H9 (cell line): ENCODE measurements around the gene GDAP1L1. TPM values are rescaled to one million over a fixed set of nuclear protein-coding genes. Genes with fewer than 3 reads are reported as not detected.

Experiments used
- DNase-seq: peaks from one replicate; pipeline ENCODE4 v3.0.0-alpha.2; 2017
- H2AFZ ChIP-seq: one replicate; pipeline ENCODE4 v1.6.1; 2013; ENCODE audit warnings: mild to moderate bottlenecking, low read length, control low read depth, moderate library complexity
- H2AK5ac ChIP-seq: 2 replicates; pipeline ENCODE4 v1.6.1; 2013; ENCODE audit warnings: low read length, control low read depth, mixed read lengths; ENCODE audit not compliant: insufficient read length
- H2BK120ac ChIP-seq: one replicate; pipeline ENCODE4 v1.6.1; 2013; ENCODE audit warnings: low read depth, mild to moderate bottlenecking, low read length, control low read depth, inconsistent platforms; ENCODE audit not compliant: poor library complexity, severe bottlenecking
- H2BK12ac ChIP-seq: 2 replicates; pipeline ENCODE4 v1.6.1; 2013; ENCODE audit warnings: low read length, control low read depth, mixed read lengths, low read depth; ENCODE audit not compliant: insufficient read length
- H2BK15ac ChIP-seq: 2 replicates; pipeline ENCODE4 v1.6.1; 2013; ENCODE audit warnings: low read depth, low read length, control low read depth
- H2BK20ac ChIP-seq: one replicate; pipeline ENCODE4 v1.6.1; 2013; ENCODE audit warnings: low read depth, mild to moderate bottlenecking, low read length, control low read depth, inconsistent platforms; ENCODE audit not compliant: poor library complexity, severe bottlenecking
- H2BK5ac ChIP-seq: 2 replicates; pipeline ENCODE4 v1.6.1; 2013; ENCODE audit warnings: low read length, control low read depth, mixed read lengths; ENCODE audit not compliant: insufficient read length
- H3K14ac ChIP-seq: 2 replicates; pipeline ENCODE4 v1.6.1; 2013; ENCODE audit warnings: low read length, control low read depth; ENCODE audit not compliant: insufficient read depth
- H3K18ac ChIP-seq: 2 replicates; pipeline ENCODE4 v1.6.1; 2013; ENCODE audit warnings: low read depth, mild to moderate bottlenecking, mixed read lengths, low read length, control low read depth; ENCODE audit not compliant: insufficient read length
- H3K23ac ChIP-seq: 2 replicates; pipeline ENCODE4 v1.6.1; 2013; ENCODE audit warnings: low read length, control low read depth, mixed read lengths, low read depth; ENCODE audit not compliant: insufficient read length
- H3K23me2 ChIP-seq: 2 replicates; pipeline ENCODE4 v1.6.1; 2013; ENCODE audit warnings: low read depth, mild to moderate bottlenecking, mixed read lengths, low read length, control low read depth; ENCODE audit not compliant: insufficient read length, poor library complexity, severe bottlenecking
- H3K27ac ChIP-seq: 2 replicates; pipeline ENCODE4 v1.5.1; 2013; ENCODE audit warnings: low read length, control low read depth, mixed read lengths, low read depth; ENCODE audit not compliant: insufficient read length
- H3K27me3 ChIP-seq: 2 replicates; pipeline ENCODE4 v1.6.1; 2013; ENCODE audit warnings: low read length, control low read depth, inconsistent platforms; ENCODE audit not compliant: insufficient read depth
- H3K4ac ChIP-seq: 2 replicates; pipeline ENCODE4 v1.6.1; 2013; ENCODE audit warnings: low read depth, mild to moderate bottlenecking, control low read depth, inconsistent platforms, low read length, moderate library complexity
- H3K4me1 ChIP-seq: 2 replicates; pipeline ENCODE4 v1.6.1; 2013; ENCODE audit warnings: low read length, control low read depth, inconsistent platforms; ENCODE audit not compliant: insufficient read depth
- H3K4me2 ChIP-seq: 2 replicates; pipeline ENCODE4 v1.6.1; 2013; ENCODE audit warnings: low read length, control low read depth, mixed read lengths; ENCODE audit not compliant: insufficient read length, insufficient read depth
- H3K56ac ChIP-seq: 2 replicates; pipeline ENCODE4 v1.6.1; 2013; ENCODE audit warnings: low read depth, mild to moderate bottlenecking, mixed read lengths, low read length, control low read depth; ENCODE audit not compliant: insufficient read length
- H3K79me1 ChIP-seq: 2 replicates; pipeline ENCODE4 v1.6.1; 2013; ENCODE audit warnings: low read depth, mild to moderate bottlenecking, moderate library complexity, low read length, control low read depth, inconsistent platforms; ENCODE audit not compliant: insufficient read depth, poor library complexity, severe bottlenecking
- H3K79me2 ChIP-seq: 2 replicates; pipeline ENCODE4 v1.6.1; 2013; ENCODE audit warnings: low read length, control low read depth, inconsistent platforms; ENCODE audit not compliant: insufficient read depth
- H3K9ac ChIP-seq: 2 replicates; pipeline ENCODE4 v1.6.1; 2013; ENCODE audit warnings: low read length, control low read depth, mixed read lengths; ENCODE audit not compliant: insufficient read length; ENCODE audit errors: extremely low read depth
- H3K9me3 ChIP-seq: one replicate; pipeline ENCODE4 v1.6.1; 2013; ENCODE audit warnings: low read depth, low read length, inconsistent platforms; ENCODE audit not compliant: control insufficient read depth
- H3T11ph ChIP-seq: one replicate; pipeline ENCODE4 v1.6.1; 2013; ENCODE audit warnings: mild to moderate bottlenecking, low read length, control low read depth, inconsistent platforms
- H4K20me1 ChIP-seq: one replicate; pipeline ENCODE4 v1.6.1; 2013; ENCODE audit not compliant: control insufficient read depth, insufficient read length, insufficient read depth
- H4K5ac ChIP-seq: 2 replicates; pipeline ENCODE4 v1.6.1; 2013; ENCODE audit warnings: low read depth, mild to moderate bottlenecking, mixed read lengths, low read length, control low read depth; ENCODE audit not compliant: insufficient read length
- H4K8ac ChIP-seq: replicated peaks from 2 replicates; pipeline ENCODE4 v1.6.1; 2013; ENCODE audit warnings: low read length, control low read depth, mixed read lengths, low read depth; ENCODE audit not compliant: insufficient read length
- H4K91ac ChIP-seq: 2 replicates; pipeline ENCODE4 v1.6.1; 2013; ENCODE audit warnings: low read depth, mild to moderate bottlenecking, moderate library complexity, mixed read lengths, low read length, control low read depth; ENCODE audit not compliant: insufficient read length
- H3K27ac Mint-ChIP-seq, 3 experiments: 2 replicates in 2 of 3; 3 replicates in 1 of 3; pipeline ENCODE4 v1.8.0; 2020 to 2021; ENCODE audit warnings: mixed read lengths in 3 of 3, mild to moderate bottlenecking in 1 of 3, moderate library complexity in 1 of 3
- H3K27me3 Mint-ChIP-seq: 2 replicates; pipeline ENCODE4 v1.8.0; 2021; ENCODE audit warnings: low read depth, mild to moderate bottlenecking, moderate library complexity, mixed read lengths
- H3K36me3 Mint-ChIP-seq, 3 experiments: 2 replicates in 2 of 3; 3 replicates in 1 of 3; pipeline ENCODE4 v1.8.0; 2020 to 2021; ENCODE audit warnings: low read depth in 3 of 3, mixed read lengths in 3 of 3; ENCODE audit not compliant: insufficient read depth in 1 of 3
- H3K4me1 Mint-ChIP-seq, 2 experiments: 2 replicates each; pipeline ENCODE4 v1.8.0; 2020; ENCODE audit warnings: mixed read lengths in 2 of 2
- H3K4me3 Mint-ChIP-seq, 2 experiments: 2 replicates in 1 of 2; 3 replicates in 1 of 2; pipeline ENCODE4 v1.8.0; 2020 to 2021; ENCODE audit warnings: mild to moderate bottlenecking in 2 of 2, mixed read lengths in 2 of 2, moderate library complexity in 1 of 2
- H3K9me3 Mint-ChIP-seq, 2 experiments: 2 replicates in 1 of 2; 3 replicates in 1 of 2; pipeline ENCODE4 v1.8.0; 2020; ENCODE audit warnings: mild to moderate bottlenecking in 2 of 2, mixed read lengths in 2 of 2, moderate library complexity in 1 of 2
- CTCF ChIP-seq: fragments of 200-600 bp; sonication (generic); conservative IDR thresholded peaks from 3 replicates; pipeline ENCODE4 v1.8.0; 2021; ENCODE audit warnings: antibody characterized with exemption, mild to moderate bottlenecking
- WGBS: extraction: QIAGEN DNeasy Blood & Tissue Kit; methylation state at CpG from one replicate; pipeline ENCODE4 v1.1.7; 2013; ENCODE audit warnings: missing lambda C conversion rate, low lambda C conversion rate, mixed read lengths; ENCODE audit not compliant: insufficient read length; ENCODE audit errors: extremely low coverage; 5-methylcytosine and 5-hydroxymethylcytosine counted together
- total RNA-seq: library from RNA; stranded (reverse); gene quantifications from 2 replicates; pipeline ENCODE4 v1.2.1, GENCODE V29; 2021

GDAP1L1 gene
- total RNA-seq, 1 experiment from 2014 or later, result 5.9 TPM

DNA sequence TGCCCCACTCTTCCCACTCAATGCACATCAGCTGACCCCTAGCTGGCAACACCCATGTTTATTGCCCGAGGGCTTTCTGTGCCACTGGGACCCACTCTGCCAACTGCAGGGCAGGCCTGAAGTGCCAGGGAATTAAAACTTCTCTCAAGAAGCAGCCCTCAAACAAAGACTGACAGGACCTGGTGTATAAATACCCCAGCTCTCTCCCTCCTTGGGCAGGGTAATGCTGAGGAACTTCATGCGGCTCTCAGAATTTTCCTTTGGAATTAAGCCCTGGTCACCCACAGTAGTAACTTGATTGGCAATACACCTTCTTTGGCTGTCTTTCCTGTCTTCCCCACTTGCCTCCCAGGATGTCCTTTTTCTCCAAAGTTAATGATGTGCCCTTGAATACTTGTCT, 5.3 kb upstream of the GDAP1L1 start:
- H2BK5ac ChIP-seq, result no peak overlapping the region
- no peak overlapping the region for H2BK12ac ChIP-seq
- H3K27ac Mint-ChIP-seq, result peak overlapping the region in 1 of 3 experiments; percentile 21; a peak in 1 of 7 replicates
- no peak overlapping the region for H2AK5ac ChIP-seq
- H3K14ac ChIP-seq, result no peak overlapping the region
- no CpG with 5 or more reads among the region's 2 CpGs for WGBS
- H4K5ac ChIP-seq, result no peak overlapping the region
- H3K9me3 ChIP-seq, result no peaks in the 10 kb centered on the region
- H3K4ac ChIP-seq, result no peak overlapping the region
- no peak overlapping the region for H3T11ph ChIP-seq
- H3K4me2 ChIP-seq, result no peak overlapping the region
- no peaks in the 10 kb centered on the region for H4K20me1 ChIP-seq
- no peaks in the 10 kb centered on the region for H3K23me2 ChIP-seq
- H2AFZ ChIP-seq, result no peak overlapping the region
- no peak for TF ChIP-seq CTCF
- H3K27ac ChIP-seq, result no peak overlapping the region
- no peak overlapping the region for H3K56ac ChIP-seq
- no peak for DNase-seq
- peaks cover 0 to 6% of the 10 kb centered on the region in 2 experiments; a peak in 2 of 5 replicates for H3K9me3 Mint-ChIP-seq
- H3K79me2 ChIP-seq, result no peaks in the 10 kb centered on the region
- no peak overlapping the region for H4K91ac ChIP-seq
- no peak overlapping the region for H3K4me3 Mint-ChIP-seq
- H3K4me1 Mint-ChIP-seq, result peaks cover 6 to 14% of the 10 kb centered on the region in 2 experiments; a peak in 2 of 4 replicates
- no peaks in the 10 kb centered on the region for H3K4me1 ChIP-seq
- H2BK20ac ChIP-seq, result no peak overlapping the region
- H2BK15ac ChIP-seq, result no peak overlapping the region
- no peak overlapping the region for H2BK120ac ChIP-seq
- no peaks in the 10 kb centered on the region for H3K79me1 ChIP-seq
- H3K9ac ChIP-seq, result no peak overlapping the region
- no peak overlapping the region for H3K18ac ChIP-seq
- peaks cover 19% of the 10 kb centered on the region for H3K27me3 Mint-ChIP-seq
- no peak overlapping the region for H3K23ac ChIP-seq
- no peaks in the 10 kb centered on the region for H3K27me3 ChIP-seq
- H4K8ac ChIP-seq, result no peak overlapping the region
- H3K36me3 Mint-ChIP-seq, result peaks cover 0 to 7% (median 0%) of the 10 kb centered on the region in 3 experiments; a peak in 1 of 7 replicates
